GM10266 (cell line): Measurements from ENCODE around the gene TMEM9.

Experiments used
- DNase-seq: peaks from one replicate; pipeline ENCODE4 v3.0.0; 2012; ENCODE audit errors: extremely low spot score
- CTCF ChIP-seq: IDR thresholded peaks from 2 replicates; pipeline ENCODE4 v1.5.1; 2012; ENCODE audit warnings: mild to moderate bottlenecking, low read depth; ENCODE audit not compliant: control insufficient read depth, insufficient read depth; ENCODE audit errors: missing control alignments

Gene TMEM9

GRCh38 chr1:201126832-201127754 is 27.2 kb downstream of the TMEM9 start, which contains the start of gene ASCL5:
Gene ASCL5, minus strand, starts transcription at chr1:201127184. Its CDS starts 11,812 bp downstream, at chr1:201115372.
- DNase-seq, result no peak
- no peak for TF ChIP-seq CTCF

DNA sequence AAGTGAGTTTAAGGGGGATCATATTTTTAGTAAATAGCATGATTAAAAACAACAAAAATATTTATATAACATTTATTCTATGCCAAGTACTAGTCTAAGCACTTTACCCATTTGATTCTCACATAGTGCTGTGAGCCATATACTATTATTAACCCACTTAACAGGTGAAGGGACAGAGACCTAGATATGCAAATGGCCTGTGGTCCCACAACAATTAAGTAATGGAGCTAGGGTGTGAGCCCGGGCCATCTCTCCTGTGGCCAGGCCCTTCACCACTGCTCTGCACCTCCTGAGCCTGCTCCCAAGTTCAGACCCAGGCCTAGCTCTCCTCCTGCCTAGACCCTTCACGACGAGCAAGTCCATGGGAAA is 27.8 kb downstream of the TMEM9 start:
- TF ChIP-seq CTCF, result no peak
- no peak for DNase-seq

GRCh38 chr1:201125800-201126199 is 28.5 kb downstream of the TMEM9 start:
- TF ChIP-seq CTCF, result no peak
- DNase-seq, result no peak

- TF ChIP-seq CTCF, result no peak
- no peak for DNase-seq
Measured at GRCh38 chr1:201125019-201125418, 29.3 kb downstream of the TMEM9 start.

- TF ChIP-seq CTCF, result no peak
Measured at GRCh38 chr1:201123866-201124265, 30.4 kb downstream of the TMEM9 start.

DNA sequence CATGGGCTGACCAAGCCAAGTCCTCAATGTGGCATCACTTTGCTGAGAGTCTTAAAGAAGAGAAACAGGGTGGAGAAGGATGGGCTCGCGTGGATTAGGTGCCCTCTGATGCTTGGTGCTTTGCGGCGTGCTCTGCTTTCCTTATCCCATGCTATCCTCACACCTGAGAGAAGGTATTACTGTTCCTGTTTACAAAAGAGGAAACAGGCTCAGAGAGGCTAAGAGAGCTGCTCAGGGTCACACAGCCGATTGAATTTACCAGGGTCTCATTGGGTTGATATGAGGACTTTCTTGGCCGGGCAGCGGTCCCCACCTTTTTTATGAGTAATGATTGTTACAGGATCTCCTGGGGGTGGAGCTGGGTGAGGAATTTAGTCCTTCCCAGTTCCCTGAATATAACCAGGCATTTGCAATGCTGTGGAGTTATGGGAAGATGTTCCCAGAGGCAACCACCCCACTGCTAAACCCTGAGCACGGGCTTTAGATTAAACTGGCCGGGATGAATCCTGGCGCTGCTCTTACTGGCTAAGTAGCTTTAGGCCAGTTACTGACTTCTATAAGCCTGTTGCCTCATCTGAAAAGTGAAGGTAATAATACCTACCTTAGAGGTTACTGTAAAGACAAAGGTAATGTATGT is 31.8 kb downstream of the TMEM9 start:
- no peak for TF ChIP-seq CTCF
- DNase-seq, result no peak

More at GRCh38 chr1:201123866-201124265, 30.4 kb downstream of the TMEM9 start:
- DNase-seq, result no peak
